Heart left ventricle (tissue), 16 donors: ENCODE measurements around the gene SPG11. TPM values are rescaled to one million over a fixed set of nuclear protein-coding genes. Genes with fewer than 3 reads are reported as not detected.
"Not testable (repeated sequence)": the region's sequence is repeated elsewhere in the genome, so short reads cannot be mapped to it uniquely, and the experiment has no call there.

Source experiments
- ATAC-seq, 4 donors: fragments of 200-7000 bp; cut with Tn5 transposase; one replicate each; pipeline ENCODE4 v1.9.1; 2020 to 2022; ENCODE audit warnings: moderate library complexity in 4 of 4, mild to moderate bottlenecking in 3 of 4, moderate number of reproducible peaks in 1 of 4
- DNase-seq, 5 donors: peaks; one replicate each; pipeline ENCODE4 v3.0.0-alpha.2; 2020
- H3K27ac ChIP-seq, 12 donors: fragments of 200-600 bp; sonication (generic) in 4 of 12; one replicate each; pipeline versions ENCODE4 v1.5.0 to v1.8.0; 2016 to 2022; ENCODE audit warnings: mild to moderate bottlenecking in 2 of 12
- H3K27me3 ChIP-seq, 9 donors: fragments of 200-600 bp; sonication (generic) in 2 of 9; one replicate each; pipeline versions ENCODE4 v1.5.1 to v1.8.0; 2016 to 2022; ENCODE audit warnings: mild to moderate bottlenecking in 3 of 9
- H3K36me3 ChIP-seq, 9 donors: fragments of 200-600 bp; sonication (generic) in 2 of 9; one replicate each; pipeline versions ENCODE4 v1.5.0 to v1.8.0; 2018 to 2022; ENCODE audit warnings: mild to moderate bottlenecking in 2 of 9
- H3K4me1 ChIP-seq, 12 donors: fragments of 200-600 bp; sonication (generic) in 4 of 12; one replicate each; pipeline versions ENCODE4 v1.5.0 to v1.8.0; 2016 to 2022; ENCODE audit warnings: mild to moderate bottlenecking in 3 of 12
- H3K4me3 ChIP-seq, 12 donors: fragments of 200-600 bp; sonication (generic) in 4 of 12; one replicate each; pipeline versions ENCODE4 v1.5.0 to v1.8.0; 2017 to 2022; ENCODE audit warnings: mild to moderate bottlenecking in 9 of 12, moderate library complexity in 4 of 12
- H3K9me3 ChIP-seq, 12 donors: fragments of 200-600 bp; sonication (generic) in 4 of 12; one replicate each; pipeline versions ENCODE4 v1.5.0 to v1.8.0; 2016 to 2022; ENCODE audit warnings: mild to moderate bottlenecking in 1 of 12
- CTCF ChIP-seq, 12 donors: fragments of 200-600 bp; sonication (generic) in 4 of 12; IDR thresholded peaks; one replicate each; pipeline versions ENCODE4 v1.5.0 to v1.8.0; 2018 to 2022; ENCODE audit warnings: antibody characterized with exemption in 12 of 12, mild to moderate bottlenecking in 5 of 12
- POLR2A ChIP-seq, 2 donors: fragments of 450-650 bp; IDR thresholded peaks; one replicate each; pipeline ENCODE4 v1.6.1; 2017; ENCODE audit warnings: antibody characterized with exemption in 2 of 2, mild to moderate bottlenecking in 2 of 2, moderate library complexity in 2 of 2
- WGBS, 4 donors: extraction: QIAGEN DNeasy Blood & Tissue Kit in 2 of 4; methylation state at CpG; one replicate each; pipeline versions ENCODE4 v1.1.5 to v1.1.7; 2013 to 2018; 5-methylcytosine and 5-hydroxymethylcytosine counted together
- intact Hi-C, 10 donors: fragments of 100-400 bp; cut with DNase I; formaldehyde crosslinking; loops; one replicate each; pipeline versions ENCODE4 v1.11.1 to v1.14.2; 2022
- polyA plus RNA-seq, 2 donors: library from polyadenylated mRNA; stranded (reverse); fragments of 200-250 nt; gene quantifications; one replicate each; pipeline ENCODE4 v1.2.3, GENCODE V29; 2013
- total RNA-seq, 9 donors: library from RNA; depleted of rRNA in 2 of 9; stranded (reverse); fragments of >200 nt in 2 of 9; fragmentation: NEBNext Ultra II Directional in 3 of 9; extraction: Animal tissue kit (Norgen Biotek cat#: 25700) in 3 of 9; gene quantifications; one replicate each; pipeline versions ENCODE4 v1.1.0 to v1.2.4, GENCODE V29; 2016 to 2023
- donor health status: ischemic (EF 13 %, LVEDD 7.1; RV severe dilation, severe dysfunction).
- donor health status: healthy with polysubstance abuse.
- donor health status: DM: no; HTN: yes; CAD: no.
- donor health status: DM: no; HTN: no; CAD: no.
- donor health status: ischemic (EF 25% LVEDD 6.9; RV normal size, moderate dysfunction).
- donor health status: ischemic (EF 25% LVEDD 5.7; RV mildly dilated, moderate dysfunction).
- donor health status: healthy.
- donor health status: DM: yes; HTN: yes; CAD: no.
- donor health status: ischemic (EF 35%, LVEDD 5.7; RV mildly dilated, moderate dysfunction).
- donor health status: nonischemic (EF 11% LVEDD 7.7; RV severe dilation, severe dysfunction).
- donor health status: DM: yes; HTN: yes; CAD: no.
- donor health status: PGD.
- donor health status: ischemic (EF 29% LVEDD 5.4; RV normal size, mild dysfunction).
- donor health status: nonischemic (EF 23%, LVEDD 6.1; RV moderate dilation, normal function).

The SPG11 gene
- total and polyA plus RNA-seq, 11 donors, result 17.5 to 69.4 (median 47.5) TPM

- Histone ChIP-seq H3K27ac (peak overlapping the region in 4 of 12 donors; percentile 14 to 51 (median 40)), H3K27me3 (no peaks in the 10 kb centered on the region), H3K9me3 (no peaks in the 10 kb centered on the region), H3K4me1 (peaks cover 11 to 56% (median 42%) of the 10 kb centered on the region in 12 donors), H3K36me3 (peaks cover 0 to 21% (median 11%) of the 10 kb centered on the region in 9 donors), H3K4me3 (no peak overlapping the region)
- 47 to 65% (median 60%) methylated on average over 5 of the region's 5 CpGs for WGBS, 4 donors
- DNase-seq (no peak), ATAC-seq (peak; percentile 70 to 85 (median 78))
- intact Hi-C loops, result no loop called here
- TF ChIP-seq POLR2A (IDR thresholded peaks at IDR 0.05), result no peak
- TF ChIP-seq CTCF (IDR thresholded peaks at IDR 0.05), result peak in 4 of 12 donors; percentile 6 to 31 (median 20)
Observed at GRCh38 chr15:44545913-44546802, 117.3 kb downstream of the SPG11 start.

GRCh38 chr15:44544745-44545144 is 118.7 kb downstream of the SPG11 start:
- ATAC-seq, DNase-seq, H3K4me3 ChIP-seq, H3K27ac ChIP-seq, intact Hi-C loops, H3K27me3 ChIP-seq, H3K9me3 ChIP-seq: not testable (repeated sequence)
- Histone ChIP-seq H3K4me1 (peaks cover 11 to 58% (median 41%) of the 10 kb centered on the region in 12 donors), H3K36me3 (peaks cover 0 to 24% (median 17%) of the 10 kb centered on the region in 9 donors)
- 92 to 97% (median 93%) methylated on average over 5 of the region's 5 CpGs for WGBS, 4 donors

- peaks cover 0 to 24% (median 17%) of the 10 kb centered on the region in 9 donors for H3K36me3 ChIP-seq
- no peaks in the 10 kb centered on the region for H3K27me3 ChIP-seq
- intact Hi-C loops, result no loop called here
- DNase-seq, result no peak
- TF ChIP-seq CTCF (IDR thresholded peaks at IDR 0.05), result no peak
- TF ChIP-seq POLR2A (IDR thresholded peaks at IDR 0.05), result no peak
- no peaks in the 10 kb centered on the region for H3K9me3 ChIP-seq
- peaks cover 11 to 73% (median 53%) of the 10 kb centered on the region in 12 donors for H3K4me1 ChIP-seq
- no peak for ATAC-seq
- H3K27ac ChIP-seq, result peak overlapping the region in 6 of 12 donors; percentile 16 to 52 (median 36)
- no peak overlapping the region for H3K4me3 ChIP-seq
Observed at GRCh38 chr15:44542596-44542995, 120.9 kb downstream of the SPG11 start.

GRCh38 chr15:44541282-44541958 is 122.0 kb downstream of the SPG11 start:
- DNase-seq (no peak), ATAC-seq (no peak)
- intact Hi-C loops, result no loop called here
- peaks cover 11 to 71% (median 49%) of the 10 kb centered on the region in 12 donors for H3K4me1 ChIP-seq
- H3K27ac ChIP-seq, result peak overlapping the region in 3 of 12 donors; percentile 11 to 52 (median 16)
- H3K27me3 ChIP-seq, result no peaks in the 10 kb centered on the region
- H3K9me3 ChIP-seq, result no peaks in the 10 kb centered on the region
- WGBS, 4 donors, result 93 to 98% (median 96%) methylated on average over 4 of the region's 4 CpGs
- H3K4me3 ChIP-seq, result no peak overlapping the region
- peaks cover 0 to 24% (median 17%) of the 10 kb centered on the region in 9 donors for H3K36me3 ChIP-seq
- TF ChIP-seq POLR2A (IDR thresholded peaks at IDR 0.05) (no peak), CTCF (IDR thresholded peaks at IDR 0.05) (no peak)
